Measurements from ENCODE around the gene HSBP1L1. TPM values are rescaled to one million over a fixed set of nuclear protein-coding genes. Genes with fewer than 3 reads are reported as not detected.

The HSBP1L1 gene
- total RNA-seq, 1 experiment from 2014 or later = 1.1 TPM

DNA sequence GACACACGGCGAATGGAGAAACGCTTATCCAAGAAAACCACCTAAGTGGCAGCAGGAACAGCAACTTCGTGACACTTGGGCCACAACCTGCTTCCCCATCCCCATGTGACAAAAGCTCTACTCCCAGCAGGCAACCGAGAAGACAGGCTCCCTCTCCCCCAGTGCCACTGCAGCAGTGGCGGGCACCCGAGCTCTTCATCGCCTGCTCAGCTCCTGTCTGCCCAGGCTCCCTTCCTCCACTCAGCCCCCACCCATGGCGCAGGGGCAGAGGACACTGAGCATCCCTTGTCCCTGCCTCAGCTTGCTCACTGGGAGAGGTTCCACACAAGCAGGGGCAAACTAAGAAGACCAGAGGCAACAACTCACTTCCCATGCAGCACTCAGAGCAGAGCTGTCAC is 35.9 kb upstream of the HSBP1L1 start:
- ChIA-PET POLR2A (ENCODE audit: low non-redundant PET) (no interaction called here), CTCF (no interaction called here)
- Histone ChIP-seq H3K36me3 (ENCODE audit: insufficient read depth, low read length, poor library complexity, severe bottlenecking) (peaks cover 25% of the 10 kb centered on the region), H3K4me3 (ENCODE audit: low read depth, low read length, poor library complexity, severe bottlenecking) (no peak overlapping the region), H3K27ac (ENCODE audit: low read depth, low read length, poor library complexity, severe bottlenecking) (no peak overlapping the region), H3K27me3 (replicated peaks; ENCODE audit: insufficient read depth, low read depth, low read length, poor library complexity) (no peaks in the 10 kb centered on the region), H3K4me1 (ENCODE audit: insufficient read depth, low read length, poor library complexity, severe bottlenecking) (no peaks in the 10 kb centered on the region), H3K9me3 (ENCODE audit: low read depth, low read length, poor library complexity, severe bottlenecking) (peaks cover 39% of the 10 kb centered on the region)
- no peak for TF ChIP-seq EZH2 (IDR thresholded peaks at IDR 0.05; ENCODE audit: borderline replicate concordance, low read depth, low read length, poor library complexity, severe bottlenecking)
- TF ChIP-seq, protein P1, sequence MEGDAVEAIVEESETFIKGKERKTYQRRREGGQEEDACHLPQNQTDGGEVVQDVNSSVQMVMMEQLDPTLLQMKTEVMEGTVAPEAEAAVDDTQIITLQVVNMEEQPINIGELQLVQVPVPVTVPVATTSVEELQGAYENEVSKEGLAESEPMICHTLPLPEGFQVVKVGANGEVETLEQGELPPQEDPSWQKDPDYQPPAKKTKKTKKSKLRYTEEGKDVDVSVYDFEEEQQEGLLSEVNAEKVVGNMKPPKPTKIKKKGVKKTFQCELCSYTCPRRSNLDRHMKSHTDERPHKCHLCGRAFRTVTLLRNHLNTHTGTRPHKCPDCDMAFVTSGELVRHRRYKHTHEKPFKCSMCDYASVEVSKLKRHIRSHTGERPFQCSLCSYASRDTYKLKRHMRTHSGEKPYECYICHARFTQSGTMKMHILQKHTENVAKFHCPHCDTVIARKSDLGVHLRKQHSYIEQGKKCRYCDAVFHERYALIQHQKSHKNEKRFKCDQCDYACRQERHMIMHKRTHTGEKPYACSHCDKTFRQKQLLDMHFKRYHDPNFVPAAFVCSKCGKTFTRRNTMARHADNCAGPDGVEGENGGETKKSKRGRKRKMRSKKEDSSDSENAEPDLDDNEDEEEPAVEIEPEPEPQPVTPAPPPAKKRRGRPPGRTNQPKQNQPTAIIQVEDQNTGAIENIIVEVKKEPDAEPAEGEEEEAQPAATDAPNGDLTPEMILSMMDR (conservative IDR thresholded peaks at IDR 0.05; ENCODE audit: low read depth, low read length) = no peak
- intact Hi-C loops (cut with micrococcal nuclease; ENCODE audit: unreplicated experiment) = no loop called here
- BruUV-seq (replicated peaks) = no TSS peak
- DNase-seq (ENCODE audit: low spot score) = no peak

DNA sequence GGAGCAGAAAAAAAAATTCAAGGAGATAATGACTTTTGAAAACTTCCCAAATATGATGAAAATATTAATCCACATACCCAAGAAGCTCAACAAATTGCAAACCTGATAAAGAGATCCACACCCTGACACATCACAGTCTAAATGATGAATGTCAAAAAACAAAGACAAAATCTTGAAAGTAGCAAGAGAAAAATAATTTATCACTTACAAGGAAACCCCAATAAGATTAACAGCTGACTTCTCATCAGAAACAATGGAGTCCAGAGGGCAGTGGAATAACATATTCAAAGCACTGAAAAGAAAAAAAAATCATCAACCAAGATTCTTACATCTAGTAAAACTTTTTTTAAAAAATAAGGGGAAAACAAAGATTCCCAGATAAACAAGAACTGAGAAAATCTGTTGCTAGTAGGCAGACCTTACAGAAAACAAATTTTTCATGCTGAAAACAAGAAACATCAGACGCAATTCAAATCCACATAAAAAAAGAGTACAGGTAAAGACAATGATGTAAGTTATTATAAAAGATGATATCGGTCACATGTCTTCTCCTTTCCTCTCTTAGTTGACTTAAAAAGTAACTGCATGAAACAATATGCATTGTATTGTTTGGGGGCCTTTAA is 34.3 kb upstream of the HSBP1L1 start:
- no peak overlapping the region for H3K27ac ChIP-seq (ENCODE audit: low read depth, low read length, poor library complexity, severe bottlenecking)
- peaks cover 39% of the 10 kb centered on the region for H3K9me3 ChIP-seq (ENCODE audit: low read depth, low read length, poor library complexity, severe bottlenecking)
- peaks cover 25% of the 10 kb centered on the region for H3K36me3 ChIP-seq (ENCODE audit: insufficient read depth, low read length, poor library complexity, severe bottlenecking)
- no peak overlapping the region for H3K4me3 ChIP-seq (ENCODE audit: low read depth, low read length, poor library complexity, severe bottlenecking)
- no TSS peak for BruUV-seq (replicated peaks)
- TF ChIP-seq, protein P1 (conservative IDR thresholded peaks at IDR 0.05; ENCODE audit: low read depth, low read length) = no peak
- TF ChIP-seq EZH2 (IDR thresholded peaks at IDR 0.05; ENCODE audit: borderline replicate concordance, low read depth, low read length, poor library complexity, severe bottlenecking) = no peak
- H3K27me3 ChIP-seq (replicated peaks; ENCODE audit: insufficient read depth, low read depth, low read length, poor library complexity) = no peaks in the 10 kb centered on the region
- no peak for DNase-seq (ENCODE audit: low spot score)
- no peaks in the 10 kb centered on the region for H3K4me1 ChIP-seq (ENCODE audit: insufficient read depth, low read length, poor library complexity, severe bottlenecking)
- ChIA-PET POLR2A (ENCODE audit: low non-redundant PET) (no interaction called here), CTCF (no interaction called here)
- intact Hi-C loops (cut with micrococcal nuclease; ENCODE audit: unreplicated experiment) = no loop called here

DNA sequence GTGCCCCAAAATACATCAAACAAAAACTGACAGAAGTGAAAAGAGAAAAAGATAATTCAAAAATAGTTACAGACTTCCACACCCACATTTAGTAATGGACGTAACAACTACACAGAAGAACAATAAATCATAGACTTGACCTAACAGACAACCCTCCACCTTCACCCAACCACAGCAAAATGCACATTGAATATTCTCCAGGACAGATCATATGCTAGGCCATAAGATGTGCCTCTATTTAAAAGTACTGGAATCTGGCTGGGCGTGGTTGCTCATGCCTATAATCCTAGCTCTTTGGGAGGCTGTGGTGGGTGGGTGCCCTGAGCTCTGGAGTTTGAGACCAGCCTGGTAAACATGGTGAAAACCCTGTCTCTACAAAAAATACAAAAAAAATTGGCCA is 33.0 kb upstream of the HSBP1L1 start:
- peaks cover 43% of the 10 kb centered on the region for H3K9me3 ChIP-seq (ENCODE audit: low read depth, low read length, poor library complexity, severe bottlenecking)
- POLR2A ChIA-PET (ENCODE audit: low non-redundant PET) = no interaction called here
- BruUV-seq (replicated peaks) = no TSS peak

More for the DNA sequence above, 33.0 kb upstream of the HSBP1L1 start:
- Histone ChIP-seq H3K4me3 (ENCODE audit: low read depth, low read length, poor library complexity, severe bottlenecking) (no peak overlapping the region), H3K27ac (ENCODE audit: low read depth, low read length, poor library complexity, severe bottlenecking) (no peak overlapping the region), H3K27me3 (replicated peaks; ENCODE audit: insufficient read depth, low read depth, low read length, poor library complexity) (no peaks in the 10 kb centered on the region), H3K36me3 (ENCODE audit: insufficient read depth, low read length, poor library complexity, severe bottlenecking) (peaks cover 34% of the 10 kb centered on the region), H3K4me1 (ENCODE audit: insufficient read depth, low read length, poor library complexity, severe bottlenecking) (no peaks in the 10 kb centered on the region)
- TF ChIP-seq EZH2 (IDR thresholded peaks at IDR 0.05; ENCODE audit: borderline replicate concordance, low read depth, low read length, poor library complexity, severe bottlenecking) = no peak
- TF ChIP-seq, protein P1 (conservative IDR thresholded peaks at IDR 0.05; ENCODE audit: low read depth, low read length) = no peak
- no peak for DNase-seq (ENCODE audit: low spot score)
- CTCF ChIA-PET = no interaction called here
- intact Hi-C loops (cut with micrococcal nuclease; ENCODE audit: unreplicated experiment) = no loop called here

Measured in A673 (cell line).